Endothelial cell of umbilical vein (primary cell): Measurements from ENCODE around the gene TMEM214. TPM values are rescaled to one million over a fixed set of nuclear protein-coding genes. Genes with fewer than 3 reads are reported as not detected.

Experiments
- BruUV-seq: library from RNA; stranded (reverse); fragments of 400-500 nt; replicated peaks from 2 replicates; lab custom pipeline; 2021; lab: Mats Ljungman, UMichigan
- CTCF ChIA-PET: fragments of 300-600, 350-600 bp; sonication (Branson Sonifier 250); formaldehyde crosslinking; loops from one replicate; lab custom pipeline; 2021; ENCODE audit warnings: antibody characterized with exemption, inconsistent platforms; lab: Charles Lee
- POLR2A ChIA-PET: fragments of 300-600, 350-600 bp; sonication (Branson Sonifier 250); formaldehyde crosslinking; loops from one replicate; lab custom pipeline; 2021; ENCODE audit warnings: antibody characterized with exemption, inconsistent platforms; lab: Charles Lee
- DNase-seq: peaks from one replicate; pipeline ENCODE4 v3.0.0-alpha.2; 2011; ENCODE audit warnings: low read depth, low spot score
- FAIRE-seq: peaks from 2 replicates; lab custom pipeline; 2011; peaks lifted over from hg19 to GRCh38; lab: Jason Lieb, UNC
- H2AFZ ChIP-seq: 2 replicates; pipeline ENCODE4 v1.6.0; 2012; ENCODE audit warnings: low read depth, low read length, control low read depth, inconsistent platforms
- H3K27ac ChIP-seq: 2 replicates; pipeline ENCODE4 v1.5.1; 2011; ENCODE audit warnings: low read depth, mild to moderate bottlenecking, control low read depth, low read length, moderate library complexity; ENCODE audit not compliant: insufficient read depth
- H3K27me3 ChIP-seq, 2 experiments: 2 replicates each; pipeline versions ENCODE4 v1.6.0 to v1.6.1; 2011; ENCODE audit warnings: low read length in 2 of 2, mixed read lengths in 1 of 2; ENCODE audit not compliant: control insufficient read depth in 2 of 2, insufficient read depth in 2 of 2
- H3K36me3 ChIP-seq, 2 experiments: 2 replicates in 1 of 2; 3 replicates in 1 of 2; pipeline ENCODE4 v1.5.1; 2011; ENCODE audit warnings: low read length in 2 of 2, mild to moderate bottlenecking in 1 of 2, moderate library complexity in 1 of 2; ENCODE audit not compliant: control insufficient read depth in 2 of 2, insufficient read depth in 2 of 2; ENCODE audit errors: extremely low read depth in 1 of 2
- H3K4me1 ChIP-seq: 3 replicates; pipeline ENCODE4 v1.5.1; 2011; ENCODE audit warnings: mild to moderate bottlenecking, low read length; ENCODE audit not compliant: control insufficient read depth, insufficient read depth; ENCODE audit errors: extremely low read depth
- H3K4me2 ChIP-seq: 2 replicates; pipeline ENCODE4 v1.6.1; 2011; ENCODE audit warnings: low read length, control low read depth, mixed read lengths; ENCODE audit not compliant: insufficient read depth
- H3K4me3 ChIP-seq, 3 experiments: fragments of 200-600 bp in 1 of 3; sonication (generic), shearing (Covaris generic) in 1 of 3; replicated peaks in 1 of 3; 2 replicates each; pipeline ENCODE4 v1.5.1; 2011 to 2016; ENCODE audit warnings: control low read depth in 3 of 3, low read length in 3 of 3, mild to moderate bottlenecking in 2 of 3, inconsistent platforms in 1 of 3, low read depth in 1 of 3, moderate library complexity in 1 of 3; ENCODE audit not compliant: insufficient read depth in 1 of 3
- H3K79me2 ChIP-seq: 2 replicates; pipeline ENCODE4 v1.6.0; 2012; ENCODE audit warnings: low read length, inconsistent platforms; ENCODE audit not compliant: control insufficient read depth, insufficient read depth
- H3K9ac ChIP-seq: replicated peaks from 2 replicates; pipeline ENCODE3; 2011; ENCODE audit warnings: low read length, control low read depth; ENCODE audit not compliant: insufficient read depth; ENCODE audit errors: extremely low read depth
- H3K9me1 ChIP-seq: replicated peaks from 3 replicates; pipeline ENCODE4 v1.6.0; 2011; ENCODE audit warnings: mild to moderate bottlenecking, low read length; ENCODE audit not compliant: control insufficient read depth, insufficient read depth; ENCODE audit errors: extremely low read depth
- H3K9me3 ChIP-seq: replicated peaks from 2 replicates; pipeline ENCODE4 v1.5.1; 2012; ENCODE audit warnings: low read length, inconsistent platforms; ENCODE audit not compliant: control insufficient read depth, insufficient read depth
- H4K20me1 ChIP-seq: replicated peaks from 2 replicates; pipeline ENCODE3; 2011; ENCODE audit warnings: mild to moderate bottlenecking, low read length; ENCODE audit not compliant: control insufficient read depth, insufficient read depth; ENCODE audit errors: extremely low read depth
- EZH2 ChIP-seq: IDR thresholded peaks from 2 replicates; pipeline ENCODE4 v1.6.1; 2012; ENCODE audit warnings: borderline replicate concordance, low read depth, mild to moderate bottlenecking, moderate library complexity, low read length, inconsistent platforms; ENCODE audit not compliant: severe bottlenecking
- FOS ChIP-seq: IDR thresholded peaks from 2 replicates; pipeline ENCODE4 v1.6.1; 2011; ENCODE audit warnings: mild to moderate bottlenecking, low read length, moderate library complexity, borderline replicate concordance; ENCODE audit not compliant: insufficient read depth
- GATA2 ChIP-seq: IDR thresholded peaks from 2 replicates; pipeline ENCODE4 v1.7.0; 2011; ENCODE audit warnings: low read depth, mild to moderate bottlenecking, moderate library complexity, mixed read lengths, low read length; ENCODE audit not compliant: insufficient read length, insufficient read depth
- JUN ChIP-seq: IDR thresholded peaks from 2 replicates; pipeline ENCODE4 v1.6.1; 2011; ENCODE audit warnings: borderline replicate concordance, low read depth; ENCODE audit not compliant: insufficient read length, insufficient read depth
- MYC ChIP-seq: IDR thresholded peaks from one replicate; pipeline ENCODE4 v1.6.1; 2011; ENCODE audit warnings: mild to moderate bottlenecking, low read depth, low read length
- POLR2A ChIP-seq: IDR thresholded peaks from 2 replicates; pipeline ENCODE4 v1.6.1; 2012; ENCODE audit warnings: low read depth, mild to moderate bottlenecking, control low read depth, low read length
- POLR2AphosphoS5 ChIP-seq: IDR thresholded peaks from 2 replicates; pipeline ENCODE4 v1.6.1; 2012; ENCODE audit warnings: low read depth, mild to moderate bottlenecking, control low read depth, low read length, moderate library complexity; ENCODE audit not compliant: insufficient read depth
- dilution Hi-C: fragments of 300-500 bp; cut with MboI; formaldehyde crosslinking; loops from one replicate; pipeline ENCODE4 v1.15.0; 2019; ENCODE audit warnings: low sequenced_read_pairs; ENCODE audit not compliant: extremely low pct_ligation_motif_present
- intact Hi-C: fragments of 100-400 bp; cut with micrococcal nuclease; formaldehyde crosslinking; loops from one replicate; pipeline ENCODE4 v1.10.0; 2022
- polyA plus RNA-seq, 4 experiments: library from polyadenylated mRNA; depleted of rRNA in 3 of 4; stranded (reverse) in 3 of 4; unstranded in 1 of 4; fragments of >200 nt; gene quantifications; 2 replicates each; pipeline versions ENCODE4 v1.2.1 to v1.2.3, GENCODE V29; 2011 to 2012; ENCODE audit warnings: missing spikeins in 1 of 4
- total RNA-seq: library from RNA; stranded (reverse); gene quantifications from 2 replicates; pipeline ENCODE4 v1.2.3, GENCODE V29; 2021
- TF ChIP-seq, protein P1 (sequence below): IDR thresholded peaks from 2 replicates; pipeline ENCODE4 v1.6.1; 2011; ENCODE audit not compliant: insufficient read depth, insufficient read length
- TF ChIP-seq, protein P2 (sequence below), 2 donors: IDR thresholded peaks; 1 replicate in 1 of 2; 2 replicates in 1 of 2; pipeline ENCODE4 v1.5.1; 2011; ENCODE audit warnings: low read length in 2 of 2, mild to moderate bottlenecking in 2 of 2, moderate library complexity in 2 of 2, control low read depth in 1 of 2, inconsistent platforms in 1 of 2, low read depth in 1 of 2; ENCODE audit not compliant: insufficient read depth in 1 of 2; ENCODE audit errors: extremely low read depth in 1 of 2

Gene TMEM214
- total and polyA plus RNA-seq, 2 donors (not counting 3 experiments of a cell fraction or from before 2014, with no cell fraction given), result 109 to 163 TPM

DNA sequence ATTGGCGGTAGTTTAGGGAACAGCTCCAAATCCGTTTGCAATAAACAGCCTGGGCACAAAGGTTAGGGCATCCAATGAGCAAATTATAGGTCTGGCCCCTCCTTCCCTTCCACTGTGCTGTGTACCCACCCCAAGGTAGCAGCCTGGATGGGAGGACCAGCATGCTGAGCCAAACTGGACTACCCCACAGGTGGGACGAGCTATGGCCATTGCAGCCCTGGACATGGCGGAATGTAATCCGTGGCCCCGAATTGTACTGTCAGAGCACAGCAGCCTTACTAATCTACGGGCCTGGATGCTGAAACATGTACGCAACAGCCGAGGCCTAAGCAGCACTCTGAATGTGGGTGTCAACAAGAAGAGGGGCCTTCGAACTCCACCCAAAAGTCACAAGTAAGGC, 25.4 kb downstream of the TMEM214 start:
- Histone ChIP-seq H3K27ac (no peak overlapping the region), H3K9me3 (no peaks in the 10 kb centered on the region), H3K79me2 (no peaks in the 10 kb centered on the region), H3K9me1 (no peaks in the 10 kb centered on the region), H3K4me1 (peaks cover 11% of the 10 kb centered on the region), H2AFZ (no peak overlapping the region), H3K36me3 (peaks cover 3 to 30% of the 10 kb centered on the region in 2 experiments), H4K20me1 (no peaks in the 10 kb centered on the region), H3K4me2 (no peak overlapping the region), H3K4me3 (no peak overlapping the region), H3K27me3 (no peaks in the 10 kb centered on the region), H3K9ac (no peak overlapping the region)
- dilution Hi-C loops (no loop called here), intact Hi-C loops (no loop called here)
- TF ChIP-seq FOS (no peak), EZH2 (no peak), POLR2A (no peak), GATA2 (no peak), JUN (no peak), POLR2AphosphoS5 (no peak), MYC (no peak)
- TF ChIP-seq, protein P1, sequence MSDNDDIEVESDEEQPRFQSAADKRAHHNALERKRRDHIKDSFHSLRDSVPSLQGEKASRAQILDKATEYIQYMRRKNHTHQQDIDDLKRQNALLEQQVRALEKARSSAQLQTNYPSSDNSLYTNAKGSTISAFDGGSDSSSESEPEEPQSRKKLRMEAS, result no peak
- TF ChIP-seq, protein P2, sequence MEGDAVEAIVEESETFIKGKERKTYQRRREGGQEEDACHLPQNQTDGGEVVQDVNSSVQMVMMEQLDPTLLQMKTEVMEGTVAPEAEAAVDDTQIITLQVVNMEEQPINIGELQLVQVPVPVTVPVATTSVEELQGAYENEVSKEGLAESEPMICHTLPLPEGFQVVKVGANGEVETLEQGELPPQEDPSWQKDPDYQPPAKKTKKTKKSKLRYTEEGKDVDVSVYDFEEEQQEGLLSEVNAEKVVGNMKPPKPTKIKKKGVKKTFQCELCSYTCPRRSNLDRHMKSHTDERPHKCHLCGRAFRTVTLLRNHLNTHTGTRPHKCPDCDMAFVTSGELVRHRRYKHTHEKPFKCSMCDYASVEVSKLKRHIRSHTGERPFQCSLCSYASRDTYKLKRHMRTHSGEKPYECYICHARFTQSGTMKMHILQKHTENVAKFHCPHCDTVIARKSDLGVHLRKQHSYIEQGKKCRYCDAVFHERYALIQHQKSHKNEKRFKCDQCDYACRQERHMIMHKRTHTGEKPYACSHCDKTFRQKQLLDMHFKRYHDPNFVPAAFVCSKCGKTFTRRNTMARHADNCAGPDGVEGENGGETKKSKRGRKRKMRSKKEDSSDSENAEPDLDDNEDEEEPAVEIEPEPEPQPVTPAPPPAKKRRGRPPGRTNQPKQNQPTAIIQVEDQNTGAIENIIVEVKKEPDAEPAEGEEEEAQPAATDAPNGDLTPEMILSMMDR (IDR thresholded peaks at IDR 0.05; ENCODE audit: extremely low read depth in 1 of 2, insufficient read depth in 1 of 2, low read depth in 1 of 2, low read length in 2 of 2), result no peak
- FAIRE-seq (no peak), DNase-seq (no peak)
- ChIA-PET CTCF (no interaction called here), POLR2A (no interaction called here)
- BruUV-seq, result no TSS peak
